Mesendoderm (in vitro differentiated cells): ENCODE measurements around the gene TRABD2A.

Source experiments
- DNase-seq: peaks from one replicate; pipeline ENCODE4 v3.0.0; 2013
- H2AK5ac ChIP-seq: 2 replicates; pipeline ENCODE4 v1.6.1; 2013; ENCODE audit warnings: low read length, inconsistent platforms
- H2BK120ac ChIP-seq: 2 replicates; pipeline ENCODE4 v1.6.1; 2013; ENCODE audit warnings: low read depth, mild to moderate bottlenecking, low read length, moderate library complexity, mixed read lengths
- H2BK15ac ChIP-seq: replicated peaks from 2 replicates; pipeline ENCODE4 v1.6.1; 2013; ENCODE audit warnings: low read depth, mild to moderate bottlenecking, moderate library complexity
- H2BK5ac ChIP-seq: 2 replicates; pipeline ENCODE4 v1.6.1; 2013; ENCODE audit warnings: low read length, inconsistent platforms
- H3K18ac ChIP-seq: 2 replicates; pipeline ENCODE4 v1.6.1; 2013; ENCODE audit warnings: mild to moderate bottlenecking, low read length, mixed read lengths
- H3K23ac ChIP-seq: one replicate; pipeline ENCODE4 v1.6.1; 2013; ENCODE audit warnings: low read length
- H3K27ac ChIP-seq: 2 replicates; pipeline ENCODE4 v1.5.1; 2013; ENCODE audit warnings: low read depth, mild to moderate bottlenecking, inconsistent platforms, low read length, moderate library complexity
- H3K27me3 ChIP-seq: 2 replicates; pipeline ENCODE4 v1.6.1; 2013; ENCODE audit warnings: low read length, control low read depth, mild to moderate bottlenecking, inconsistent platforms; ENCODE audit not compliant: insufficient read depth, poor library complexity
- H3K36me3 ChIP-seq: 2 replicates; pipeline ENCODE4 v1.6.1; 2013; ENCODE audit warnings: low read length, inconsistent platforms; ENCODE audit not compliant: control insufficient read depth, insufficient read depth
- H3K4ac ChIP-seq: one replicate; pipeline ENCODE4 v1.6.1; 2013; ENCODE audit warnings: low read depth, mild to moderate bottlenecking, low read length, moderate library complexity
- H3K4me1 ChIP-seq: 2 replicates; pipeline ENCODE4 v1.6.1; 2013; ENCODE audit warnings: low read depth, low read length, inconsistent platforms; ENCODE audit not compliant: control insufficient read depth
- H3K4me2 ChIP-seq: 2 replicates; pipeline ENCODE4 v1.6.1; 2013; ENCODE audit warnings: low read length
- H3K4me3 ChIP-seq: 2 replicates; pipeline ENCODE4 v1.5.1; 2013; ENCODE audit warnings: mild to moderate bottlenecking, low read length
- H3K56ac ChIP-seq: one replicate; pipeline ENCODE4 v1.6.1; 2013; ENCODE audit warnings: low read length
- H3K79me1 ChIP-seq: 2 replicates; pipeline ENCODE4 v1.6.1; 2013; ENCODE audit warnings: low read length, inconsistent platforms
- H3K79me2 ChIP-seq: 2 replicates; pipeline ENCODE4 v1.6.1; 2013; ENCODE audit warnings: mild to moderate bottlenecking, low read length; ENCODE audit not compliant: control insufficient read depth, insufficient read depth
- H3K9ac ChIP-seq: 2 replicates; pipeline ENCODE4 v1.6.1; 2013; ENCODE audit warnings: low read length, inconsistent platforms
- H4K5ac ChIP-seq: one replicate; pipeline ENCODE4 v1.6.1; 2013; ENCODE audit warnings: low read length
- H4K8ac ChIP-seq: one replicate; pipeline ENCODE4 v1.6.1; 2013; ENCODE audit warnings: low read depth, mild to moderate bottlenecking, control low read depth, low read length, moderate library complexity
- WGBS: extraction: QIAGEN DNeasy Blood & Tissue Kit; methylation state at CpG from one replicate; pipeline ENCODE4 v1.1.7; 2013; ENCODE audit warnings: low lambda C conversion rate, missing lambda C conversion rate; ENCODE audit not compliant: insufficient coverage; ENCODE audit errors: extremely low coverage; 5-methylcytosine and 5-hydroxymethylcytosine counted together

Gene TRABD2A

DNA sequence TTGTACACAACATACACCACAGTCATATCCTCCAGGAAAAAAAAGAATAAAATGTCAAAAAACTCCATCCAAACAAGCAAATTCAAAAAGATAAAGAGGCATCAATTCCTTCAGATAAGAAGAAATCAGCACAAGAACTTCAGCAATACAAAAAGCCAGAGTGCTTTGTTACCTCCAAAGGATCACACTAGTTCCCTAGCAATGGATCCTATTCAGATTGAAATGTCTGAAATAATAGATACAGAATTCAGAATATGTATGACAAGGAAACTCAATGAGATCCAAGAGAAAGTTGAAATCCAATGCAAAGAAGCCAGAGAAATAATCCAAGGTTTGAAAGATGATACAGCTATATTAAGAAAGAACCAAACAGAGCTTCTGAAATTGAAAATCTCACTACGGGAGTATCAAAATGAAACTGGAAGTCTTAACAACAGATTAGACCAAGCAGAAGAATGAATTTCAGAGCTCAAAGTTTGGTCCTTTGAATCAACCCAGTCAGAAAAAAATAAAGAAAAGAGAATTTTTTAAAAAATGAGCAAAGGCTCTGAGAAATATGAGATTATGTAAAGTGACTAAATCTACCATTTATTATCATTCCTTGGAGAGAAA, 80.6 kb downstream of the TRABD2A start:
- Histone ChIP-seq H3K4ac (no peak overlapping the region), H3K56ac (no peak overlapping the region), H2BK120ac (no peak overlapping the region), H2BK5ac (no peak overlapping the region), H3K4me3 (no peak overlapping the region), H3K18ac (no peak overlapping the region), H3K79me1 (no peaks in the 10 kb centered on the region), H3K4me2 (no peak overlapping the region), H3K9ac (no peak overlapping the region), H3K4me1 (no peaks in the 10 kb centered on the region), H3K23ac (no peak overlapping the region), H4K8ac (no peak overlapping the region), H3K79me2 (no peaks in the 10 kb centered on the region), H3K27ac (no peak overlapping the region), H2BK15ac (no peak overlapping the region), H4K5ac (no peak overlapping the region), H3K36me3 (no peaks in the 10 kb centered on the region), H2AK5ac (no peak overlapping the region), H3K27me3 (no peaks in the 10 kb centered on the region)
- WGBS: no CpG with 5 or more reads among the region's 1 CpG
- no peak for DNase-seq

DNA sequence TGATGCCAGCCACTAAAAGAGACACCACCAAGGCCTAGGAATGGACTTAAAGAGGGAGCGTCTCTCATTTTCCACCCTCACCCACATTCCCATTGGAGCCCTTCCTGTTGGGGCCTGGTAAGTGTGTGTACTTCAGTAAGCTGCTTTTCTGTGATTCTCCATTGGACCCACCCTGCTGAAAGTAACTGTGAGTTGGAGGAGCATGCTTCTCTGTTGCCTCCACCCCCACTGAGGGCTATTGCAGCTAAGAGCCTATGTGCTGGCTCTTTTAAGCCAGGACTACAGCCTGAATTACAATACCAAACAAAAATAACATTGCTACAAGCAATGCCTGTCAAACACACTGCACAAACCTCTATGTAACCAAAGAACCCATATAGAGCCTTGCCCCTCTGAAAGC, 81.1 kb downstream of the TRABD2A start:
- Histone ChIP-seq H2BK15ac (no peak overlapping the region), H3K56ac (no peak overlapping the region), H3K4me2 (no peak overlapping the region), H3K4me1 (no peaks in the 10 kb centered on the region), H3K4me3 (no peak overlapping the region), H3K27ac (no peak overlapping the region), H3K36me3 (no peaks in the 10 kb centered on the region), H2AK5ac (no peak overlapping the region), H3K4ac (no peak overlapping the region), H3K9ac (no peak overlapping the region), H3K23ac (no peak overlapping the region), H2BK120ac (no peak overlapping the region), H4K8ac (no peak overlapping the region), H3K79me2 (no peaks in the 10 kb centered on the region), H4K5ac (no peak overlapping the region), H2BK5ac (no peak overlapping the region), H3K79me1 (no peaks in the 10 kb centered on the region), H3K18ac (no peak overlapping the region), H3K27me3 (no peaks in the 10 kb centered on the region)
- DNase-seq: no peak
- WGBS: no CpG with 5 or more reads among the region's 1 CpG

DNA sequence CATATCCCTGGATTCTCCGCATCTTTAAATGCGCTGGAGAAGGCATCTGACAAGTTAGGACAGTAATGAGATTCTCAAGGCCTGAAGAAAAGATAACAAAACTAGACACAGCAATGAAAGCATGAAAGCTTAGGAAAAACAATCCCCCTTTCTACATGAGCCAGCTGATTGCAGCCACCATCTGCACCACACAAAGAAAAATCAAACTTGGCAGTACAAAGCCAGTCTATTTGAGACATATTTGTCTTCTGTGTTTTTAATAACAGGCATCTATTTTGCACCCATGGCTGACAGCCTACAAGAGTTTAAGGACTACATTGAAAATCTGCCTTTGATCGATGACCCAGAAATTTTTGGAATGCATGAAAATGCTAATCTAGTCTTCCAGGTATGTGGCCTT, 83.6 kb downstream of the TRABD2A start:
- no peak overlapping the region for H2BK5ac ChIP-seq
- H4K5ac ChIP-seq: no peak overlapping the region
- H2BK120ac ChIP-seq: no peak overlapping the region
- H3K27ac ChIP-seq: no peak overlapping the region
- H3K56ac ChIP-seq: no peak overlapping the region
- H3K4me3 ChIP-seq: no peak overlapping the region
- H3K79me1 ChIP-seq: no peaks in the 10 kb centered on the region
- WGBS: no CpG with 5 or more reads among the region's 3 CpGs
- H3K4me1 ChIP-seq: no peaks in the 10 kb centered on the region
- no peak overlapping the region for H2AK5ac ChIP-seq
- no peak overlapping the region for H3K18ac ChIP-seq
- H4K8ac ChIP-seq: no peak overlapping the region
- no peaks in the 10 kb centered on the region for H3K79me2 ChIP-seq
- no peaks in the 10 kb centered on the region for H3K27me3 ChIP-seq
- DNase-seq: no peak
- H3K23ac ChIP-seq: no peak overlapping the region
- H2BK15ac ChIP-seq: no peak overlapping the region
- H3K9ac ChIP-seq: no peak overlapping the region
- H3K36me3 ChIP-seq: no peaks in the 10 kb centered on the region
- H3K4me2 ChIP-seq: no peak overlapping the region
- no peak overlapping the region for H3K4ac ChIP-seq

DNA sequence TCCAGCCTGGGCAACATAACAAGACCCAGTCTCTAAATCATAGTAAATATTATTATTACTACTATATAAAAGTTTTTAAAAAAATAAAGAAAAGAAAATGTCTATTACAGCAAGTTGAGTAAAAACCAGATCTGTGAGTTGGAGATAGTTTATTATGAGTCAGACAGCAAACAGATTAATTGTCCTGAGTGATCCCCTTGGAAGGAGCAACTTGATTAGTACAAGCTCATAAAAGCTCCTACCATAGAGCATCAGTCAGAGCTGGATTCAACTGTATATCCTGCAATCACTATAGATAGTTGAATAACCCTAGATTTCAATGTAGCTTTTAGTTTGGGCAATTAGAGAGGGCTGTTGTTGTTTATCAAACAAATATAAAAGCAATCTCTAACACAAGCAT, 84.1 kb downstream of the TRABD2A start:
- no peak overlapping the region for H2BK5ac ChIP-seq
- H3K56ac ChIP-seq: no peak overlapping the region
- H4K8ac ChIP-seq: no peak overlapping the region
- H2BK15ac ChIP-seq: no peak overlapping the region
- no peaks in the 10 kb centered on the region for H3K36me3 ChIP-seq
- no peaks in the 10 kb centered on the region for H3K4me1 ChIP-seq
- no peak overlapping the region for H3K4ac ChIP-seq
- H2AK5ac ChIP-seq: no peak overlapping the region
- H3K18ac ChIP-seq: no peak overlapping the region
- no peak overlapping the region for H3K23ac ChIP-seq
- no peaks in the 10 kb centered on the region for H3K79me1 ChIP-seq
- H3K27me3 ChIP-seq: no peaks in the 10 kb centered on the region
- H3K4me2 ChIP-seq: no peak overlapping the region
- no peak for DNase-seq
- no peak overlapping the region for H2BK120ac ChIP-seq
- H3K4me3 ChIP-seq: no peak overlapping the region
- H3K9ac ChIP-seq: no peak overlapping the region
- no peak overlapping the region for H4K5ac ChIP-seq
- H3K79me2 ChIP-seq: no peaks in the 10 kb centered on the region
- H3K27ac ChIP-seq: no peak overlapping the region

DNA sequence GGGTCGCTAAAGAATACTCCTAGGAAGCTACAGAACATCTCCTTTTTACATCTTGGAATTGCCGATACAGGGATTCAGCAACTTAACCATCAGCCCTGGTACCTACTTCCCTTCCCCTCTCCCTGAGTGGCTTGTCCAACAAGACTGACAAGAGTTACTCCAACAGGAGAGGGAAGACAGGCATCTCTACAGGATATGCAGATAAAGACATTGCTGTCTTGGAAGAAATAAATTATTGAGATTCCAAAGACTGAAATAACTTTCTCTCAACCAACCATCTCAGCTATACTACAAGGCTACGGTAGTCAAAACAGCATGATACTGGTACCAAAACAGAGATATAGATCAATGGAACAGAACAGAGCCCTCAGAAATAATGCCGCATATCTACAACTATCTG, 87.2 kb downstream of the TRABD2A start:
- no peak overlapping the region for H3K9ac ChIP-seq
- no CpG with 5 or more reads among the region's 4 CpGs for WGBS
- no peak for DNase-seq
- H3K23ac ChIP-seq: no peak overlapping the region
- H3K18ac ChIP-seq: no peak overlapping the region
- no peak overlapping the region for H3K56ac ChIP-seq
- no peak overlapping the region for H4K8ac ChIP-seq
- H3K4me2 ChIP-seq: no peak overlapping the region
- no peak overlapping the region for H2BK5ac ChIP-seq
- H3K4ac ChIP-seq: no peak overlapping the region
- no peaks in the 10 kb centered on the region for H3K36me3 ChIP-seq
- H3K4me3 ChIP-seq: no peak overlapping the region
- no peaks in the 10 kb centered on the region for H3K79me2 ChIP-seq
- no peak overlapping the region for H3K27ac ChIP-seq
- H2BK15ac ChIP-seq: no peak overlapping the region
- H3K79me1 ChIP-seq: no peaks in the 10 kb centered on the region
- H3K27me3 ChIP-seq: no peaks in the 10 kb centered on the region
- H4K5ac ChIP-seq: no peak overlapping the region
- H2BK120ac ChIP-seq: no peak overlapping the region
- no peak overlapping the region for H2AK5ac ChIP-seq
- no peaks in the 10 kb centered on the region for H3K4me1 ChIP-seq

DNA sequence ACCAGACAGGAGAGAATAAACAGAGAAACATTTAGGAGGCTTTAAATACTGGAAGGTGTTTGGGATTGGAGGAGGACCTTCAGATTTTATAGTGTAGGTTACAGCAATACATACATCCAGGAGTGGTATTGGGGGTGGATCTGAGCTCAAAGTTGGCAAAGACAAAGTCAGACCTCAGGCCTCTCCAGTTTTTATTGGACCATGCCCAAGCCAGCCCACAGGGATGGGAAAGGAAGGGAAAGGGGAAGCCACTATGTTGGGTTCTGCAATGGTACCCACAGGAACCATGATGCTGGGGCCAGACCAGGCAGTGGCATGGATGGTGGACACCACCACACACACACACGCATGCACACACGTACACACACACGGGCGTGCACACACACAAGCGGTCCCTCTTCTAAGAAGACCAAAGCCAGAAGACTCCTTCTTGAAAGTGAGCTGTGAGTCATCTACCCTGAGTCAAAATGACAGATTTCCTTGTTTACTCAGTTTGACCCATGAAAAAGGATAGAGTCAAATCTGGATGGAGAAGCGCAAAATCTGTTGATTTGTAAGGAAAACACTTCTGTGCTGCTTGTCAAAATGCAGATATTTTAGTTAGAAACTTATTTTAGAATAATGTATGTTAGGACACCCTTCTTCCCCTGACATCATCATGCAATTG, 87.9 kb downstream of the TRABD2A start:
- H3K27me3 ChIP-seq: no peaks in the 10 kb centered on the region
- H3K23ac ChIP-seq: no peak overlapping the region
- no peak overlapping the region for H3K56ac ChIP-seq
- no peaks in the 10 kb centered on the region for H3K4me1 ChIP-seq
- DNase-seq: no peak
- H3K4me3 ChIP-seq: no peak overlapping the region
- no peak overlapping the region for H3K18ac ChIP-seq
- no peak overlapping the region for H2BK15ac ChIP-seq
- WGBS: no CpG with 5 or more reads among the region's 6 CpGs
- H3K79me2 ChIP-seq: no peaks in the 10 kb centered on the region
- no peak overlapping the region for H3K4ac ChIP-seq
- H3K9ac ChIP-seq: no peak overlapping the region
- H3K27ac ChIP-seq: no peak overlapping the region
- no peak overlapping the region for H2BK5ac ChIP-seq
- H3K4me2 ChIP-seq: no peak overlapping the region
- no peaks in the 10 kb centered on the region for H3K79me1 ChIP-seq
- no peak overlapping the region for H2AK5ac ChIP-seq
- H3K36me3 ChIP-seq: no peaks in the 10 kb centered on the region
- no peak overlapping the region for H4K8ac ChIP-seq
- H2BK120ac ChIP-seq: no peak overlapping the region
- no peak overlapping the region for H4K5ac ChIP-seq
